H1 (cell line): ENCODE measurements around the gene CXCL1. TPM values are rescaled to one million over a fixed set of nuclear protein-coding genes. Genes with fewer than 3 reads are reported as not detected.

Experiments used
- POLR2AphosphoS5 ChIP-seq: IDR thresholded peaks from 2 replicates; pipeline ENCODE4 v1.6.1; 2011; ENCODE audit warnings: low read depth, low read length
- polyA plus RNA-seq, 7 experiments: library from polyadenylated mRNA; depleted of rRNA in 3 of 7; stranded (reverse) in 5 of 7; unstranded in 2 of 7; fragments of >200 nt in 5 of 7; fragments of 200-250 nt in 2 of 7; gene quantifications; 1 replicate in 5 of 7; 2 replicates in 1 of 7; 4 replicates in 1 of 7; pipeline versions ENCODE4 v1.2.1 to v1.2.3, GENCODE V29; 2011 to 2013; ENCODE audit warnings: missing spikeins in 2 of 7, mixed read lengths in 2 of 7
- total RNA-seq: library from RNA; stranded (reverse); fragmentation: NEBNext Ultra II Directional; extraction: Animal tissue kit (Norgen Biotek cat#: 25700); gene quantifications from 2 replicates; pipeline ENCODE4 v1.2.1, GENCODE V29; 2021
- TF ChIP-seq, protein P1 (sequence below): fragments of 300-600 bp; sonication (generic); IDR thresholded peaks from 2 replicates; pipeline ENCODE4 v1.7.1; 2012; ENCODE audit warnings: low read length, moderate library complexity, mild to moderate bottlenecking, inconsistent platforms; ENCODE audit not compliant: insufficient replicate concordance

The CXCL1 gene
- total and polyA plus RNA-seq, 2 of the 8 experiments (the other 6 are each of a cell fraction or from before 2014, with no cell fraction given) = 0.77 to 0.80 TPM

DNA sequence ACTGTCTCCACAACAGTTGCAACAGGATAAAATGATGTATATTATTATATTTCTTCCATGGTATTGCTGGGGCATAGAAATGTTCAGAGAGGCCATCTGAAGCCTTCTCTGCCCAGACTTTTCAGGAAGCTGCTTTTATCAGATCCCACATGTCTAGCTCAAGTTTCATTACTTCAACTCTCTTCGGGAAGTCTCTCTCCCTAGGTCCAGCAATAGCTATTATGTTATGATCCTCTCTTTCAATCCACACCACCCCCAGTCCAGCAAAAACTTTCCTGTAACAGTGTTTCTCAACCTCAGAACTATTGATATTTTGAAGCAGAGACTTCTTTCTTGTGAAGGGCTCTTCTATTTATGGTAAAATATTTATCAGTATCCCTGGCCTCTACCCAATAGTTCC, 44.9 kb downstream of the CXCL1 start (continued):
- TF ChIP-seq, protein P1, sequence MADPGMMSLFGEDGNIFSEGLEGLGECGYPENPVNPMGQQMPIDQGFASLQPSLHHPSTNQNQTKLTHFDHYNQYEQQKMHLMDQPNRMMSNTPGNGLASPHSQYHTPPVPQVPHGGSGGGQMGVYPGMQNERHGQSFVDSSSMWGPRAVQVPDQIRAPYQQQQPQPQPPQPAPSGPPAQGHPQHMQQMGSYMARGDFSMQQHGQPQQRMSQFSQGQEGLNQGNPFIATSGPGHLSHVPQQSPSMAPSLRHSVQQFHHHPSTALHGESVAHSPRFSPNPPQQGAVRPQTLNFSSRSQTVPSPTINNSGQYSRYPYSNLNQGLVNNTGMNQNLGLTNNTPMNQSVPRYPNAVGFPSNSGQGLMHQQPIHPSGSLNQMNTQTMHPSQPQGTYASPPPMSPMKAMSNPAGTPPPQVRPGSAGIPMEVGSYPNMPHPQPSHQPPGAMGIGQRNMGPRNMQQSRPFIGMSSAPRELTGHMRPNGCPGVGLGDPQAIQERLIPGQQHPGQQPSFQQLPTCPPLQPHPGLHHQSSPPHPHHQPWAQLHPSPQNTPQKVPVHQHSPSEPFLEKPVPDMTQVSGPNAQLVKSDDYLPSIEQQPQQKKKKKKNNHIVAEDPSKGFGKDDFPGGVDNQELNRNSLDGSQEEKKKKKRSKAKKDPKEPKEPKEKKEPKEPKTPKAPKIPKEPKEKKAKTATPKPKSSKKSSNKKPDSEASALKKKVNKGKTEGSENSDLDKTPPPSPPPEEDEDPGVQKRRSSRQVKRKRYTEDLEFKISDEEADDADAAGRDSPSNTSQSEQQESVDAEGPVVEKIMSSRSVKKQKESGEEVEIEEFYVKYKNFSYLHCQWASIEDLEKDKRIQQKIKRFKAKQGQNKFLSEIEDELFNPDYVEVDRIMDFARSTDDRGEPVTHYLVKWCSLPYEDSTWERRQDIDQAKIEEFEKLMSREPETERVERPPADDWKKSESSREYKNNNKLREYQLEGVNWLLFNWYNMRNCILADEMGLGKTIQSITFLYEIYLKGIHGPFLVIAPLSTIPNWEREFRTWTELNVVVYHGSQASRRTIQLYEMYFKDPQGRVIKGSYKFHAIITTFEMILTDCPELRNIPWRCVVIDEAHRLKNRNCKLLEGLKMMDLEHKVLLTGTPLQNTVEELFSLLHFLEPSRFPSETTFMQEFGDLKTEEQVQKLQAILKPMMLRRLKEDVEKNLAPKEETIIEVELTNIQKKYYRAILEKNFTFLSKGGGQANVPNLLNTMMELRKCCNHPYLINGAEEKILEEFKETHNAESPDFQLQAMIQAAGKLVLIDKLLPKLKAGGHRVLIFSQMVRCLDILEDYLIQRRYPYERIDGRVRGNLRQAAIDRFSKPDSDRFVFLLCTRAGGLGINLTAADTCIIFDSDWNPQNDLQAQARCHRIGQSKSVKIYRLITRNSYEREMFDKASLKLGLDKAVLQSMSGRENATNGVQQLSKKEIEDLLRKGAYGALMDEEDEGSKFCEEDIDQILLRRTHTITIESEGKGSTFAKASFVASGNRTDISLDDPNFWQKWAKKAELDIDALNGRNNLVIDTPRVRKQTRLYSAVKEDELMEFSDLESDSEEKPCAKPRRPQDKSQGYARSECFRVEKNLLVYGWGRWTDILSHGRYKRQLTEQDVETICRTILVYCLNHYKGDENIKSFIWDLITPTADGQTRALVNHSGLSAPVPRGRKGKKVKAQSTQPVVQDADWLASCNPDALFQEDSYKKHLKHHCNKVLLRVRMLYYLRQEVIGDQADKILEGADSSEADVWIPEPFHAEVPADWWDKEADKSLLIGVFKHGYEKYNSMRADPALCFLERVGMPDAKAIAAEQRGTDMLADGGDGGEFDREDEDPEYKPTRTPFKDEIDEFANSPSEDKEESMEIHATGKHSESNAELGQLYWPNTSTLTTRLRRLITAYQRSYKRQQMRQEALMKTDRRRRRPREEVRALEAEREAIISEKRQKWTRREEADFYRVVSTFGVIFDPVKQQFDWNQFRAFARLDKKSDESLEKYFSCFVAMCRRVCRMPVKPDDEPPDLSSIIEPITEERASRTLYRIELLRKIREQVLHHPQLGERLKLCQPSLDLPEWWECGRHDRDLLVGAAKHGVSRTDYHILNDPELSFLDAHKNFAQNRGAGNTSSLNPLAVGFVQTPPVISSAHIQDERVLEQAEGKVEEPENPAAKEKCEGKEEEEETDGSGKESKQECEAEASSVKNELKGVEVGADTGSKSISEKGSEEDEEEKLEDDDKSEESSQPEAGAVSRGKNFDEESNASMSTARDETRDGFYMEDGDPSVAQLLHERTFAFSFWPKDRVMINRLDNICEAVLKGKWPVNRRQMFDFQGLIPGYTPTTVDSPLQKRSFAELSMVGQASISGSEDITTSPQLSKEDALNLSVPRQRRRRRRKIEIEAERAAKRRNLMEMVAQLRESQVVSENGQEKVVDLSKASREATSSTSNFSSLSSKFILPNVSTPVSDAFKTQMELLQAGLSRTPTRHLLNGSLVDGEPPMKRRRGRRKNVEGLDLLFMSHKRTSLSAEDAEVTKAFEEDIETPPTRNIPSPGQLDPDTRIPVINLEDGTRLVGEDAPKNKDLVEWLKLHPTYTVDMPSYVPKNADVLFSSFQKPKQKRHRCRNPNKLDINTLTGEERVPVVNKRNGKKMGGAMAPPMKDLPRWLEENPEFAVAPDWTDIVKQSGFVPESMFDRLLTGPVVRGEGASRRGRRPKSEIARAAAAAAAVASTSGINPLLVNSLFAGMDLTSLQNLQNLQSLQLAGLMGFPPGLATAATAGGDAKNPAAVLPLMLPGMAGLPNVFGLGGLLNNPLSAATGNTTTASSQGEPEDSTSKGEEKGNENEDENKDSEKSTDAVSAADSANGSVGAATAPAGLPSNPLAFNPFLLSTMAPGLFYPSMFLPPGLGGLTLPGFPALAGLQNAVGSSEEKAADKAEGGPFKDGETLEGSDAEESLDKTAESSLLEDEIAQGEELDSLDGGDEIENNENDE = no peak
- TF ChIP-seq POLR2AphosphoS5 = no peak
